ENCODE measurements around the gene COL19A1. TPM values are rescaled to one million over a fixed set of nuclear protein-coding genes. Genes with fewer than 3 reads are reported as not detected.

The COL19A1 gene
- total RNA-seq, 1 experiment from 2014 or later, result not detected

- Histone ChIP-seq H3K27ac (ENCODE audit: low read length) (no peak overlapping the region), H3K4me1 (ENCODE audit: control insufficient read depth, insufficient read depth, low read length) (no peaks in the 10 kb centered on the region), H3K9me3 (ENCODE audit: control insufficient read depth, insufficient read depth, low read depth, low read length) (no peaks in the 10 kb centered on the region), H3K36me3 (ENCODE audit: control insufficient read depth, insufficient read depth, low read length) (no peaks in the 10 kb centered on the region), H3K27me3 (ENCODE audit: control insufficient read depth, insufficient read depth, low read length) (peaks cover 8% of the 10 kb centered on the region; the same call in 1 of the 2 replicates), H3K4me3 (ENCODE audit: low read depth in 2 of 2, low read length in 2 of 2) (no peak overlapping the region)
- in situ Hi-C loops (cut with HindIII; ENCODE audit: low pct_unique_long_range_greater_than_20kb, low sequenced_read_pairs), result no loop called here
- POLR2A ChIA-PET, result no interaction called here
- DNase-seq (ENCODE audit: low read depth, low spot score) (no peak), ATAC-seq (peak; percentile 70; the same call in 1 of the 2 replicates)
- peak; percentile 56; the same call in 1 of the 2 replicates for TF ChIP-seq CTCF (IDR thresholded peaks at IDR 0.05)
- TF ChIP-seq SIN3A (IDR thresholded peaks at IDR 0.05; ENCODE audit: borderline replicate concordance, insufficient read depth, low read depth, low read length), result no peak
- no TSS peak for BruUV-seq (replicated peaks)
- CTCF ChIA-PET, result no interaction called here
- intact Hi-C loops (cut with micrococcal nuclease; ENCODE audit: unreplicated experiment), result no loop called here
These were observed 344.1 kb downstream of the COL19A1 start for GRCh38 chr6:70210462-70210861.

GRCh38 chr6:70215460-70216108, 349.2 kb downstream of the COL19A1 start:
- TF ChIP-seq CTCF (IDR thresholded peaks at IDR 0.05), result no peak
- no peak for TF ChIP-seq POLR2AphosphoS5 (IDR thresholded peaks at IDR 0.05; ENCODE audit: low read depth, low read length)
- TF ChIP-seq SIN3A (IDR thresholded peaks at IDR 0.05; ENCODE audit: borderline replicate concordance, insufficient read depth, low read depth, low read length), result no peak
- no peak for TF ChIP-seq TCF7L2 (IDR thresholded peaks at IDR 0.05; ENCODE audit: low read depth, low read length)
- TF ChIP-seq REST (IDR thresholded peaks at IDR 0.05; ENCODE audit: insufficient read depth in 1 of 2, low read depth in 2 of 2, low read length in 1 of 2), result no peak
- no TSS peak for BruUV-seq (replicated peaks)
- no peak for DNase-seq (ENCODE audit: low read depth, low spot score)

More at GRCh38 chr6:70215460-70216108, 349.2 kb downstream of the COL19A1 start:
- H3K36me3 ChIP-seq (ENCODE audit: control insufficient read depth, insufficient read depth, low read length), result no peaks in the 10 kb centered on the region
- intact Hi-C loops (cut with micrococcal nuclease; ENCODE audit: unreplicated experiment), result no loop called here
- H3K4me1 ChIP-seq (ENCODE audit: control insufficient read depth, insufficient read depth, low read length), result no peaks in the 10 kb centered on the region
- H3K9me3 ChIP-seq (ENCODE audit: control insufficient read depth, insufficient read depth, low read depth, low read length), result no peaks in the 10 kb centered on the region
- ChIA-PET CTCF (no interaction called here), POLR2A (interaction anchor here (0.7 kb wide), 1 partner anchor 1073 kb away, joined by 3 read pairs; the partner anchor contains the start of gene OGFRL1)
- H3K27me3 ChIP-seq (ENCODE audit: control insufficient read depth, insufficient read depth, low read length), result peaks cover 11% of the 10 kb centered on the region
- no peak overlapping the region for H3K4me3 ChIP-seq (ENCODE audit: low read depth in 2 of 2, low read length in 2 of 2)
- ATAC-seq, result no peak
- H3K27ac ChIP-seq (ENCODE audit: low read length), result no peak overlapping the region
- in situ Hi-C loops (cut with HindIII; ENCODE audit: low pct_unique_long_range_greater_than_20kb, low sequenced_read_pairs), result no loop called here
